Uterus (tissue), 2 donors: ENCODE data around the gene DCBLD2.

Experiments
- CTCF ChIP-seq, 4 experiments: fragments of 200-600 bp in 2 of 4; fragments of 450-650 bp in 2 of 4; sonication (generic) in 2 of 4; IDR thresholded peaks; one replicate each; pipeline ENCODE4 v1.5.1; 2016 to 2019; ENCODE audit warnings: antibody characterized with exemption in 4 of 4, mild to moderate bottlenecking in 2 of 4, moderate library complexity in 1 of 4
- POLR2A ChIP-seq, 2 donors: fragments of 450-650 bp; IDR thresholded peaks; one replicate each; pipeline ENCODE4 v1.6.1; 2016; ENCODE audit warnings: antibody characterized with exemption in 2 of 2, mild to moderate bottlenecking in 1 of 2, moderate library complexity in 1 of 2

DNA sequence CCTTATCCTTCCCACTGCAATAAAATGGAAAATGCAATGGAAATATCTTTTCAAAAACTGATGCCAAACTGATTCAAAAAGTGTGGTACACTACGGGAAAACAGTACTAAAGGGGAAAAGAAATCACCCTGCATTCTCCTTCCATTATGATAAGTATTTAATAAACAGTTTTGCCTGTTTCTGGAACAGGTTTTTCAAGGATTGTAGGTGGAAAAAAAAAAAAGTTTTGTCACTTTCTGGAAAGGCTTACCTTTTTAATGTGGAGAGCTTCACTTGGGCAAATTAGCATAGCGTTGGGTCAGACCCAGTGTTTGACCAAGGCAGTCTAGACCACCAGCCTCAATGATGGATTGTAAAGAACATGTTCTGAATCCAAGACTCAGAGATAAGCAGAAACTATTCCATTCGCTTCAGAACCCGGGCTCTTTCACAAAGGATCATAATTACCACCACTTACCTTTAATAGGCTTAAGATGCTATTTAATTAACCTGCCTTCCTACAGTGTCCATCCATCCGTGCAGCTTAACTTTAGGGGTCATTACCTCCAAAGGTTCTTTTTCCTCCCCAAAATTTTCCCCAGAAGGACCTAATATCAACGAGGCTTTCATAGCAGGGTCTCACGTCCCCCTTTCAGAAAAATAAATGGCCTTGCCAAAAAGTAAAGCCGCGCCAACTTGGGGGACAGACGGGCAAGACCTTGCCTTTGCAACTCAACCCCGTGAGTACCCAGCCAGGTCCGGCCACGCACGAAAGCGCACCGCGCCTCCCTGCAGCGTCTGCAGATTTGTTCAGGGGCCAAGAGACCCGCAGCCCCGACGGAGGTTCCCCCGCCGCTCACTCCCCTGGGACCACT lies 1.0 kb downstream of the DCBLD2 start:
- TF ChIP-seq CTCF (IDR thresholded peaks at IDR 0.05), result no peak
- no peak for TF ChIP-seq POLR2A (IDR thresholded peaks at IDR 0.05)
